ENCODE data around the gene RNLS.

RNLS gene

GRCh38 chr10:88473989-88474883 lies 108.9 kb downstream of the RNLS start:
- no peak for DNase-seq

GRCh38 chr10:88472540-88472939 lies 110.6 kb downstream of the RNLS start:
- no peak for DNase-seq

GRCh38 chr10:88471899-88472298 lies 111.2 kb downstream of the RNLS start:
- no peak for DNase-seq

- DNase-seq: no peak
These were observed 115.2 kb downstream of the RNLS start for GRCh38 chr10:88467835-88468485.

GRCh38 chr10:88466786-88467185 lies 116.3 kb downstream of the RNLS start:
- no peak for DNase-seq

GRCh38 chr10:88465765-88466164 lies 117.4 kb downstream of the RNLS start:
- no peak for DNase-seq

- DNase-seq: no peak
These were observed 119.3 kb downstream of the RNLS start for GRCh38 chr10:88463811-88464210.

- DNase-seq: no peak
These were observed 121.7 kb downstream of the RNLS start for GRCh38 chr10:88461426-88461825.

- DNase-seq: no peak
These were observed 123.6 kb downstream of the RNLS start for GRCh38 chr10:88459530-88459929.

GRCh38 chr10:88458209-88458608 lies 124.9 kb downstream of the RNLS start:
- no peak for DNase-seq

GRCh38 chr10:88457660-88458059 lies 125.5 kb downstream of the RNLS start:
- DNase-seq: no peak

GRCh38 chr10:88456730-88457129 lies 126.4 kb downstream of the RNLS start:
- DNase-seq: no peak

- no peak for DNase-seq
These were observed 127.3 kb downstream of the RNLS start for GRCh38 chr10:88455831-88456230.

- no peak for DNase-seq
These were observed 132.9 kb downstream of the RNLS start for GRCh38 chr10:88450201-88450600.

GRCh38 chr10:88442716-88443115 lies 140.4 kb downstream of the RNLS start:
- DNase-seq: no peak

- DNase-seq: no peak
These were observed 142.6 kb downstream of the RNLS start for GRCh38 chr10:88440541-88440940.

- no peak for DNase-seq
These were observed 143.2 kb downstream of the RNLS start for GRCh38 chr10:88439932-88440331.

GRCh38 chr10:88437411-88437810 lies 145.7 kb downstream of the RNLS start:
- no peak for DNase-seq

- no peak for DNase-seq
These were observed 149.4 kb downstream of the RNLS start for GRCh38 chr10:88433565-88434186.

GRCh38 chr10:88431103-88431502 lies 152.0 kb downstream of the RNLS start:
- DNase-seq: no peak

- no peak for DNase-seq
These were observed 154.1 kb downstream of the RNLS start for GRCh38 chr10:88428976-88429375.

- DNase-seq: no peak
These were observed 154.7 kb downstream of the RNLS start for GRCh38 chr10:88428442-88428841.

GRCh38 chr10:88427024-88427423 lies 156.1 kb downstream of the RNLS start:
- no peak for DNase-seq

GRCh38 chr10:88424881-88425280 lies 158.2 kb downstream of the RNLS start:
- DNase-seq: no peak

Measured in left hindlimb (tissue), 1 donor.